NCI-H187 treated with DMSO at 0.1 percent for 48 hours (cell line): ENCODE data around the gene ATXN1.
"Not testable (repeated sequence)": the region's sequence is repeated elsewhere in the genome, so short reads cannot be mapped to it uniquely, and the experiment has no call there.

Source experiments
- DNase-seq: peaks from one replicate; lab custom pipeline; 2025; lab: John Stamatoyannopoulos, UW

ATXN1 gene

DNA sequence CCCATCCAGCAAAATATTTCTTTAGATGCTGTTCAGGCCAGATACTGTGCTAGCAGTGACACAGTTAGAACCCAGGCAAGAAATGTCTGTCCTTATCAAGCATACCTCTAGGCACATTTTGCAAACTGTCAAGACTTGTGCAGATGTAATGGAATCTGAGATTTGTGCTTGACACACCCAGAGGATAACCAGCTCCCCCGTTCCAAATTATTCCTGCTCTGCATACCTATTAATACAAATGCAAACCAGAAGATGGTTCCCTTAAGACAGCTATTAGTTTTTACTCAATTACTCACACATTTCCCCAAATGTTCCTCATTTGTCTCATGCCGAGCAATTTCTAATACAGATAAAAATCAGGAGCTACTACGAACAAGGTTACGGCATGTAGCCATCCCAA lies 40.4 kb downstream of the ATXN1 start:
- no peak for DNase-seq

DNA sequence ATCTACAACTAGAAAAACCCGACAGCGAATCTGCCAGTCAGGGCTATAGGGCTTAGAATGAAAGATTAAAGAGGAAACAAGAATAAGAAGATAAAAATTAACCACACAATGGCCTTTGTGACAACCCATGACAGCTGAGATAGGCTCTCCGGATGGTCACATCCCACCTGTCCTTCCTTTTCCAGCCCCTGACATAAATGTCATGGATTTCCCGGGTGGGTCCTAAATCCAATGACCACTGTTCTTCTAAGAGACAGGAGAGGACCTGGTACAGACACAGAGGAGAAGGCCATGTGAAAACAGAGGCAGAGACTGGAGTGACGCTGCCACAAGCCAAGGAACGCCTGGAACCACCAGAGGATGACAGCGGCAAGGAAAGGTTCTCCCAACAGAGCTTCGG lies 41.8 kb downstream of the ATXN1 start:
- no peak for DNase-seq

DNA sequence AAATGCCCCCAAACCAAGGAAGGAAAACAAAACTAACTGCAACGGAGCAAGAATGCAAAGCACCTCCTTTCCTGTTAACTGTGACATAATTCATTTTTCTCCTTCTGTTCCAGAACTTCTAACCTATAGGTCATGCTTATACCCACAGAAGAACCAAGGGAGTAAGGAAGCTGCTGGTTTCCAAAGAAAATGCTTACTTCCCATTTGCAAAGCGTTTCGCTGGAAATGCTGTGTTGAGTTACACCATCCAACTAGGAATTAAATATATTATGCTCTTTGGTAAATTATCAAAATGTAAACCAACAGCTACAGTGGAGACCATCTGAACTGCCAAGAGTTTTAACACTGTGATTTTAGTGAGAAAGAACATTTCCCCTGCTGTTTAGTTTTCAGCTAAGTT lies 42.9 kb downstream of the ATXN1 start:
- DNase-seq: no peak

DNA sequence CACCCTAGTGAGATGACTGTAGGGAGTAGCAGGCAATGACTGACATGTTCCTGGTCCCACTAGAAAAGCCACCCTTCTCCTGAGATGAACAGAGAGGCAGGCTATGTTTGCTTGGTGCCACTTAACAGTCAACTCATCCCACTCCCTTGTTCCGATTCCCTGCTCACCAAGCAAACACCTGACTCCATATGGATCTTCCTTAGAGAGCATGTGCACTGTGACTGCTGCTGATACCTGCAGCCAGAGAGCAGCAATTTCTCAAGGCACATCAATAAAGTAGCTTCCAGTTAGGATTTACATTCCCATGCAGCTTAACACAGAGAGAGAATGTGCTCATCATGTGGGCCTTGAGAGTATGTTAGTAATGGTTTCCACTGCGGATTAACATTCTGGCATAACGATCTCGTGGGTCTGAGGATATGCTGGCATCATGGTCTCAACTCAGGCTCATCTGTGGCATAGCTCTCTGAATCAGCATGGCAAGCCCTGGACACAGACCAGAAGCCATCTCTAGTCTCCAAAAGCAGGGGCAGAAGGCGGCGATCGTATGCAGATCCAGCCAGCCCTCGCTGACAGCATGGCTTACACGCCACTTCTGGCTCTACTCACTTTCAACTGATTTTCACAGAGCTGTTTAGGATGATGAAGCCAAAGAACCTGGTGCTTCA lies 43.9 kb downstream of the ATXN1 start:
- no peak for DNase-seq

DNA sequence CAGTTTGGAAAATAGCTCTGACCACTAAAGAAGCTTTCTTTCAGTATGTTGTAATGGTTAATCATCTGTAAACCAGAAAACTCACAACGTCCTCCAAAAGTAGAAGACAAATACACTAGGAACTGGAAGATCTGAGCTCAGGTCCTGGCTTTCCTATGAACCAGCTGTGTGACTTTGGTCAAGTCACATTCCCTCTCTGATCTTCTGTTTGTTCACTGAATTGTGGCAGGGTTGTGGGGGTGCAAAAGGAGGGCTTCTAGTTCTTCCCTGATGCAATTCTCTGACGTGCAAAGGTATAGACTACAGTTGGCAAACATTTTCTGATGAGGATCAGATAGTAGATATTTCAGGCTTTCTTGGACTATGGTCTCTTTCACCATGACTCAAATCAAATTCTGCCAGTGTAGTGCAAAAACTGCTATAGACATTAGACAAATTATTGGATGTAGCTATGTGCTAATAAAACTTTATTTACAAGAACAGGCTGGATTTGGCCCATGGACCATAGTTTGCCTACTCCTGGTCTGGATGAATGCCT lies 44.9 kb downstream of the ATXN1 start:
- no peak for DNase-seq

DNA sequence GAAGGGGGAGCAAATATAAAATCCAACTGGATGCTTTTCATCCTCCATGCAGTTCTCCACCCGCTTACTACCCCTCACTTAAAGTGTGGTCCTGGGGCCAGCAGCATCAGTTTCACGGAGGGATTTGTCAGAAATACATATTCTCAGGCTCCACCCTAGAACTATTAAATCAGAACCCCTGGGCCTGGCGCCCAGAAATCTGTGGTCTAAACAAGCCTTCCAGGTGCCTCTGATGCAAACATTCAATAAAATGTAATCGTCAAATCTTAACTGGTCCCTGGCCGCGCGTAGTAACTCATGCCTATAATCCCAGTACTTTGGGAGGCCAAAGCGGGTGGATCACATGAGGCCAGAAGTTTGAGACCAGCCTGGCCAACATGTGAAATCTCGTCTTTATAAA lies 47.7 kb downstream of the ATXN1 start:
- no peak for DNase-seq

DNA sequence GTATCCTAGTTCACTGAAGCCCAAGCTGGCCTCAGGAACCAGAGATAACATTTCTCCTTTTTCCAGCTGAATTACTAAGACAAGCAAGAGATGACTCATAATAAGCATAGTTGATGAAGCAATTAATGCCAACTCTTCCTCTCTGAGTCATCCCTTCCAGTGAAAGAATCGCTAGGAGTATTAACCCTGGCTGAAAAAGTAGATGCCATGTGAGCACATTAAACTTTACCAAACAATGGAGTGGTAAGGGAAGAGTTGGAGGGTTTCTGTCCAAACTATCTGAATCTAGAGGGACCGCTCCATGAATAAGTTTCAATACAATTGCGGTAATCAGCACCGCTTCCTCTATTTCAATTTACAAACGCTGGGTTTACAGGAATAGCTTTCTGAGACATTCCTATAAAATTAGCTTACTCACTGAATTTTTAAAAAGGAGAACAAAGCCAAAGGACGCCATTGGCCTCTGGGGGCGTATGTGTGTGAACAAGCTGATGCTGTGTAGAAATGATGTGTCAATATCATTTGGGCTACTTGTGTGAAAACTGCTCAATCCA lies 48.3 kb downstream of the ATXN1 start:
- DNase-seq: no peak

DNA sequence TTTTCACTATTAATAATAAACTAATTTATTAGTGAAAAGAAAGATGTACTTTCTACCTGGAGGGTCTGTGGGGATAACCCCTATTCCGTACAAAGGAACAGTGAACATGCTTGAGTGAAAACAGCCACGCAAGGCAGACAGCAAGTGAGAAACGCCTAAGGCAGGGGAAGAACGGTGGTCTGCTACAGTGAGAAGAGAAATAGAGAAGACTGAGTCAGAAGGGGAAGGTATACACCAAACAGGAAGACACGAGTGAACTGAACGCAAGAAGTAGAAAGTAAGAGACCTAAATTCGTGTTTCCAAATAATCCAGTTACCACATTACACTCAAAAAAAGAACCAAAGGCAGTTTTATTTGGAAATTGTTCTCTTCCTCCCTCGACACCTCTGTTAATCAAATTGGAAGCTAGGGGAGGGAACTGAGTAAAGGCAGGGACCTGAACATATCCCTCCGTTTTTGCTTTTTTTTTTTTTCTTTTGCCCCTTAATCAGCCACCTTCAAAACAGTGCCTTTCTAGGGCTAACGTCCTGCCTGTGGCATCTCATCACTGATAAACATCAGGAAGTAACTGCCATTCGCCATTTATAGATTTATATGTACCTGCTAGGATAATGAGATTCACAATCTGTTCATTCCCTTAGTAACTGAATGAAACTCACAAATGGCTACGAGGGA lies 48.9 kb downstream of the ATXN1 start:
- no peak for DNase-seq

DNA sequence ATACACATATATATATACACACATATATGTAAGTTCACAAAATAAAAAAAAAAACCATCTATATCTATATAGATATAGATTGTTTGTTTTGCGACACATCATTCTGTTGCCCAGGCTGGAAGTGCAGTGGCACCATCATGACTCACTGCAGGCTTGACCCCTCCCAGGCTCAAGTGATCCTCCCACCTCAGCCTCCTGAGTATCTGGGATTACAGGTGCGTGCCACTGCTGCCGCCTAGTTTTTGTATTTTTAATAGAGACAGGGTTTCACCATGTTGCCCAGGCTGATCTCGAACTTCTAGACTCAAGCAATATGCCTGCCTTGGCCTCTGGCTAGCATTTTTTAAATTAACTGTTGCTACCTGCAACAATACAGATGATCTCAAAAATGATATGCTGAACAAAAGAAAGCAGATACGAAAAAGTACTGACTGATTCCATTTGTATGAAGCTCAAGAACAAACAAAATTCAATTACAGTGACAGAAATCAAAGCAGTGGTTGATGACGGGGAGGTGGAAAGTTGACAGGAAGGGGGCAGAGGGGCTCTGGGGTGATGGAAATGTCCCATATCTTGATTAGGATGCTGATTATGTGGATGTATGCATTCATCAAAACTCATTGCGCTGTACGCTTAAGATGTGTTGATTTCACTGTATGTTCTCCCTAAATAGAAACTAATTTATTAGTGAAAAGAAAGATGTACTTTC lies 49.6 kb downstream of the ATXN1 start:
- no peak for DNase-seq

DNA sequence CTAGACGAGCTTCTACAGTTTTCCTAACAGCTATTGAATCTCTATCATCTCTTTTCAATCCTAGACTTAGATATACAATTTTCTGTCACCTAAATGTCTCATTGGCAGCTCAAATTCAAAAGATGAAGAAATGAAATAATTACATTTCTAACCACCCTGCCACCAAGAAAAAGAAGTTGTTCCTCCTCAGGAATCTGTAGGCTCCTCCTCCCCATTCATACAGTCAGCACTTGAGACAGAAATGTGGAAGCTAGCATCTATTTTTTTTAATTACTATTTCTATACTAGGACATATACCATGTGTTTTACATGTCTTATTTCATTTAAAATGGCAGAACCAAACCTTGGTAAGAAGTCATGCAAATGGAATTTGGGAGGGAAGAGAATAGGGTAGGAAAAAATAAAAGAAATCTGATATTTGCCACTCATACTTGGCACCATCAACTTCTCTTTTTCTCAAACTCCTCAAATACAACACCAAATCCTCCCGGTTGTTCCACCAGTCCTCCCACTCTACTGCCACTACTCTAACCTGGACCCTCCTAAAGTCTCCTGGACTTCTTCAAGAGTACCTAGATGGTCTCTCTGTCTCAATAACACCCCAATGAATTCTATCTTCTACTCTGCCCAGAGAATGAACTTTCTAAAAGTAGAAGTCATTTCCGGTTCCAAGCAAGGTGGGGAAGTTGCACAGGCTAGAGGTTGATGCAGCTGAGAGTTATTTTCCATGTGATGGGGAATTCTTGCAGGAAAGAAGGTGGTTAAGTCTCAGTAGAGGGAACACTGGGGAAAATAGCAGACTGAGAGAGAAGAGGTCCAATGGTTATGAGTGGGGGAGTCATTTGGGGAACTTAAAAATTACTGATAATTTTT lies 54.1 kb downstream of the ATXN1 start:
- DNase-seq: no peak

DNA sequence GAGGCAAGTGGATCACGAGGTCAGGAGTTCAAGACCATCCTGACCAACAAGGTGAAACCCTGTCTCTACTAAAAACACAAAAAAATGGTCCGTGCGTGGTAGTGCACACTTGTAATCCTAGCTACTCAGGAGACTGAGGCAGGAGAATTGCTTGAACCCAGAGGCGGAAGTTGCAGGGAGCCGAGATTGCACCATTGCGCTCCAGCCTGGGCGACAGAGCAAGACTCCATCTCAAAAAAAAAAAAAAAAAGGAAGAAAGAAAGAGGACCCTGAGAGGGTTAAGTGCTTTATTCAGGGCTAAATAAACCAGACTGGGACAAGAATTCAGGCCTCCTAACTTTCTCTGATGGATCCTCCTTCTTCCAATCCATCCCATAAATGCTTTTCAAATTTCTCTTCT lies 54.8 kb downstream of the ATXN1 start:
- not testable (repeated sequence) for DNase-seq

DNA sequence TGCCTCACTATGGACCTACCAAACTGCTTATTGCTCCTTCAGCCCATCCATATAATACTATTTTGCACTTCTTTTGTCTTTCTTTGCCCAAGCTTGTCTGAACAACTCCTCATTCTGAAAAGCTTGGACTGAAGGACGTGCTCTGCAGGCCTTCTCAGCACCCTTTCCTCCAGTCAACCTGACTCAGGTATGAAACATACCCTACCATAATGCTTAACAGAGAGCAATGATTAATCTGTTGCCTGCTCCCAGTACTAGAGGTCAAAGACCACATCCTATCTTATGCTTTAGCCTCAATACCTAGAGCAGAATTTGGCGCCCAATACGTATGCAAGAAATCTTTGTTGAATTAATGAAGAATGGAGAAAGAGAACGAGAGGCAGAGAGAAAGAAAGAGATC lies 55.2 kb downstream of the ATXN1 start:
- DNase-seq: no peak

DNA sequence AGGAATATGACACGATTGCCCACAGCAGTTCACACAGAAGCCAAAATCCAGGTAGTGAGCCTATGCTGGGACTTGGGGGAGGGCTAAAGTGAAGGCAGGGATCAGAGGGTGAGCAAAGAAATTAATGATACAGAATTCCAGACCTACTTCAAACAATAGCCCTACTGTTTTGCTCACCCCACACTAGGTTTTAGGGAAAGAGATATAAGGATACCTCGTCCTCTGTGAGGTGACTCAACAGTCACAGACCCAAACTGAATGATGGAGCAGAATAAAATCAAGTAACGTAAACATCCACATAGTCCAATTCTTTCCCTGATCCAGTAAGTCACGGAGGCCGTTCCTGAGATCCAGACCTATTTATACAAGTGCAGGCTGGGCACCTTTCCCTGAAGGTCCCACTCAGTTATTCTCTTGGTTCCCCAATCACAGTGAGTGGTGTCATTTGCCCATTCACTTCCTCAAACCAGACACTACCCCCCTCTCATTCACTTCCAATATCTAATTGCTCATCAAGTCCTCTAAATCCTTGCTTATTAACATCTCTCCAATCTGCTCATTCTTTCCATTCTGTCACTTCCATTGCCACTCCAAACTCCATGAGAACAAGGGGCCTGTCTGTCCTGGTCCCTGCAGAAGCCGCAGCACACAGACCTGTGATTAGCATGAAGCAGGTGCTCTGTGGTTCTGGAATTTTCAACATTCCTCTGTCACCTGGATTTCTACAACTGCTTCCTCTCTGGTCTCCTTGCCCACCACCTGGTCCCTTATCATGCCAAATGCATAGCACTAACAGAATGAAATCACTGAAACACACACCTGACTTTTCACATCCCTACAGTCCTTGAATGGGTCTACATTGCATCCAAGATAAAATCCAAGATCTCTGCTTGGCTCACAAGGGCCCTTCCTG lies 55.9 kb downstream of the ATXN1 start:
- no peak for DNase-seq

DNA sequence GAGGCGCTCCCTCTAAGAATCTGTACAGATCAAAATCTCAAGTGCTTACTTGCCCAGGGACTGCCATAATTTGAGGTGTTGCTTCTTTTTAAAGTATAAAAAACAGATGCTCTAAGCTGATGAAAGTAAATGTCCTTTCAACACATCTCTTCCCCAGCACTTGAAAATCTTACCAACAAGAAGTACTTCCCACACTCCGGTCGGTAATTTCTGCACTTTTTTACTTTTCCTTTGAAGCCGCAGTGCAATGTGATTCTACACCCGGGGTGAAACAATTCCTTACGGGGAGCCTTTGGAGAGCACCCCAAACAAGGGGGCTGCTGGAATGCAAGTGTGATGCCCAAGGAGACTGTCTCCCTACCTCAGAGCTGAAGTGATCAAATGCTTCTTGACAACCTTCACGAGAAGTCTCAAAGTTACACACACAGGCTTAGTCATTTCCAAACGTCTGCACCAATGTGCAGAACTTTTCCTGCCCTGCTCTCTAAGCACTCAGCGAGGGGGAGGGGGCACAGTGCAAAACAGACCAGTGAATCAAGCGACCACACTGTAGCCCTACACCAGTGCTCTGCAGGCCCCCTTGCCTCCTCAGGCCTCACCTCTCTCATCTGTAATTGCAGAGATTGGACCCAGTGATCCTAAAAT lies 56.7 kb downstream of the ATXN1 start:
- DNase-seq: no peak

DNA sequence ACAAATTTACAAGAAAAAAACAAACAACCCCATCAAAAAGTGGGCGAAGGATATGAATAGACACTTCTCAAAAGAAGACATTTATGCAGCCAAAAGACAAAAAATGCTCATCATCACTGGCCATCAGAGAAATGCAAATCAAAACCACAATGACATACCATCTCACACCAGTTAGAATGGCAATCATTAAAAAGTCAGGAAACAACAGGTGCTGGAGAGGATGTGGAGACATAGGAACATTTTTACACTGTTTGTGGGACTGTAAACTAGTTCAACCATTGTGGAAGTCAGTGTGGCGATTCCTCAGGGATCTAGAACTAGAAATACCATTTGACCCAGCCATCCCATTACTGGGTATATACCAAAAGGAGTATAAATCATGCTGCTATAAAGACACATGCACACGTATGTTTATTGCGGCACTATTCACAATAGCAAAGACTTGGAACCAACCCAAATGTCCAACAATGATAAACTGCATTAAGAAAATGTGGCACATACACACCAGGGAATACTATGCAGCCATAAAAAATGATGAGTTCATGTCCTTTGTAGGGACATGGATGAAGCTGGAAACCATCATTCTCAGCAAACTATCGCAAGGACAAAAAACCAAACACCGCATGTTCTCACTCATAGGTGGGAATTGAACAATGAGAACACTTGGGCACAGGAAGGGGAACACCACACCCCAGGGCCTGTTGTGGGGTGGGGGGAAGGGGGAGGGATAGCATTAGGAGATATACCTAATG lies 58.5 kb downstream of the ATXN1 start:
- not testable (repeated sequence) for DNase-seq

DNA sequence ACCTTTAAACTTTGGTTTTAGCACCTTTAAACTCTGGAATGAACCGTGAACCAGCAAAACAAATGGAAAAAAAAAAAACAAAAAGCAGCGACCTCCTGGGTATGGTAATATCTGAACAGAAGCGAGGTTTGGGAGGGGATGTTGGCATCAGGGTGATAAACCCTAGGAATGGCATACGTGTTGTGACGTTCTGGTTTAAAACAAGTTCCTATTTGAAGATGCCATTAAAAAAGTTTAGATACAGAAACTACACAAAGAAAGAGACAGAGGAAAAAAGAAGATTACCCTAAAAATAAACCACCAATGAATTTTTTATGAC lies 60.4 kb downstream of the ATXN1 start:
- no peak for DNase-seq

DNA sequence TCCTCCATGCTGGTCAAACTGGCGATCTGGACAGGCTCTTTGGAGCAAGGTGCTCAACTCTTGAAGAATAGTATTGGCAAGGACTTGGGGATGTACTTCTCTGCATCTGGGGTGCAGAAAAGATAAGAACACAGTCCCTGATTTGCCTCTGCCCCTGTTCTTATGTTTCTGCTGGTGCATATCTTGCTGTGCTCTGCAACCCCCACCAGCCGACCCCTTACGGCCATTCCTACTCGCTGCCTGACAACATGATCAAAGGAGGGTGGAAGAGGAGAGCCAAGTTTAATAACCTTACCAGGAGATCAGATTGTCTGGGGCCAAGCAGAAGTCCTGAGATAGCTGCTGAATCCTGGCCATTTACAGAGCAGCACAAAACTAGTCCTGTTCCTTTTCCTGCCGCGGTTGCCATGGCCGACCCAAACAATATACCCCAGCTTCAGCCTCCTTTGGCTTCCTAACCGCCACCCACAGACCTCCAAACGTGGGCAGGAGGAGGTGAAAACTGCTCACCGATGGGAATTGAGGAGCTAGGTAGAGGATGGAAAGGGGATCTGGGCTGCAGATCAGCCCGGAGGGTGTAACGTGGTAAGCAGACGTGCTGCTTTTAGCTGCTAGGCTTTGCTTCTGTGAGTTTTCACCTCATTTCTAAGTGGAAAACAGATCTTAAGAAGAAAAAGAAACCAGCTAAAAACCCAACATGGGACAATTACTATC lies 60.9 kb downstream of the ATXN1 start:
- no peak for DNase-seq

DNA sequence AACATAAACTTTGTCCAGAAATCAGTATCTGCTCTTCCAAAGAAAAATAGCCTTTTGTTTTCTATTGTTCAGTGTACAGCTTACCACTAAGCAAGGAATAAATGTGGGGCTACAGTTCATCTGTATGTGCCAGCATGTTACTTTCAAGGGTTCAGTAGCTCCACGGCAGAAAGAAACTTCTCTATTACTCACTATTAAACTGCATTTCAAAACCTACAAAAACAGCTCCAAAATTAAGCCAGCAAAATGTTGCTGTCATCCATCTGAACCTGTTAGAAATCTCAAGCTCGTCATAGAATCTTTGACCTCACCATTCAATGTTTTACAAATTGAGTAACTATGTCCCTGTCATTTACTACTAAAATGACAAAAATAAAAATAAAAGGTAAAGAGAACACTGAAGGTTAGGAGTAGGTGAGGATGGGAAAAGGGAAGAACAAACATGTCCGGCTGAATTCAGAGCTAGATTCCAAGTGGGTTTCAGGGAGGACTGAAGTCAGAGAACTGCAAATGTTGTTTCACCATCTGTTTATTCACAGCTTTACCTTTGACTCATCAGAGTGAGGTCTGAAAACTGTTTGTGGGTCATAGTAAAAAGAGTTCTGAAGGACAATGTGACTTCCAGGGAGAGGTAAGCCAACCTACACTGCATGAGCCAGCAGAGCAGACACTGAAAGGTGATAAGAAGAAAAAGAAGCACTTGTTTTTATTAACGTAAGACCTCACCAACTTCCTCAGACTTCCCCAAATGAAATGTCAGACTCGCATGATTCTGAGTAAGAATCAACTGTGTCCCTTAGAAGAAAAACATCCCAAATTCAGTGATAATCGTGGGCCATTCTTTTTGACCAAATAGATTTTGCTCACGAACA lies 62.0 kb downstream of the ATXN1 start:
- no peak for DNase-seq
